GM12864 (cell line): Measurements from ENCODE around the gene GAB3.
"Not testable (repeated sequence)": the region's sequence is repeated elsewhere in the genome, so short reads cannot be mapped to it uniquely, and the experiment has no call there.

Experiments
- DNase-seq: peaks from one replicate; pipeline ENCODE4 v3.0.0-alpha.2; 2011; ENCODE audit warnings: low read depth
- H3K4me3 ChIP-seq: 2 replicates; pipeline ENCODE4 v1.5.1; 2011; ENCODE audit warnings: mild to moderate bottlenecking, low read depth, low read length, control low read depth
- TF ChIP-seq, protein P1 (sequence below): IDR thresholded peaks from 2 replicates; pipeline ENCODE4 v1.5.1; 2011; ENCODE audit warnings: low read depth, mild to moderate bottlenecking, moderate library complexity, low read length, control low read depth, inconsistent platforms; ENCODE audit errors: missing control alignments

The GAB3 gene

DNA sequence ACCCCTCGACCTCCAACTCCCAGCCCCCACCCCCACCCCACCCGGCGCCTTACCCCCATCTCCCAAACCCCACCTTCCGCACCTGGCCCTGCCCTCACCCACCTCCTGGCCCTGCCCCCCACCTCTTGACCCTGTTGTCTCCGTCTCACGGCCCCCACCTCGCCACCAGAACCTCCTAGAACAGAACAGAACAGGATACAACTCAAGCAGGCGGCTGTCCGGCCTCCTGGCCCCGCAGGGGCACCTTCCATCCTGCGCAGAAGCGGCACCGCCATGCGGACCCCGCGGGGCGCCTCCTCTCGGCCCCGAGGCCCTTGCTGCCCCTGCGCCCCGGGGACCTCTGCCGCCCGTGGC lies 97.9 kb downstream of the GAB3 start:
- H3K4me3 ChIP-seq = no peak overlapping the region
- TF ChIP-seq, protein P1, sequence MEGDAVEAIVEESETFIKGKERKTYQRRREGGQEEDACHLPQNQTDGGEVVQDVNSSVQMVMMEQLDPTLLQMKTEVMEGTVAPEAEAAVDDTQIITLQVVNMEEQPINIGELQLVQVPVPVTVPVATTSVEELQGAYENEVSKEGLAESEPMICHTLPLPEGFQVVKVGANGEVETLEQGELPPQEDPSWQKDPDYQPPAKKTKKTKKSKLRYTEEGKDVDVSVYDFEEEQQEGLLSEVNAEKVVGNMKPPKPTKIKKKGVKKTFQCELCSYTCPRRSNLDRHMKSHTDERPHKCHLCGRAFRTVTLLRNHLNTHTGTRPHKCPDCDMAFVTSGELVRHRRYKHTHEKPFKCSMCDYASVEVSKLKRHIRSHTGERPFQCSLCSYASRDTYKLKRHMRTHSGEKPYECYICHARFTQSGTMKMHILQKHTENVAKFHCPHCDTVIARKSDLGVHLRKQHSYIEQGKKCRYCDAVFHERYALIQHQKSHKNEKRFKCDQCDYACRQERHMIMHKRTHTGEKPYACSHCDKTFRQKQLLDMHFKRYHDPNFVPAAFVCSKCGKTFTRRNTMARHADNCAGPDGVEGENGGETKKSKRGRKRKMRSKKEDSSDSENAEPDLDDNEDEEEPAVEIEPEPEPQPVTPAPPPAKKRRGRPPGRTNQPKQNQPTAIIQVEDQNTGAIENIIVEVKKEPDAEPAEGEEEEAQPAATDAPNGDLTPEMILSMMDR = no peak
- DNase-seq = no peak

- DNase-seq = no peak
- TF ChIP-seq, protein P1 = no peak
- H3K4me3 ChIP-seq = no peak overlapping the region
These were observed 98.4 kb downstream of the GAB3 start for GRCh38 chrX:154652311-154653047.

DNA sequence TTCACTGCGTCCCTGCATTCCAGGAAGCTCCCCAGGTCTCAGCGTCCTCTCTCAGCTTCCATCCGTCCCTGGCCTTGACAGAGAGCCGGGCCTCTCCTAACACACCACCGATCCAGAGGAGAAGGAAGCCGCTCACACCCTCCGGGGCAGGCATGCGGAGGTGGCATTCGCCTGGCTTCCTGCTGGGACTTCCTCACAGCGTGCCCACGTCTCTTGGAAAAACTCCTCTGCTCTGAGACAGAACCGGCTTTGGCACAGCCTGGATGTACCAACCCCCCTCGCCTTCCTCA lies 100.7 kb downstream of the GAB3 start:
- TF ChIP-seq, protein P1 = no peak
- DNase-seq = no peak

DNA sequence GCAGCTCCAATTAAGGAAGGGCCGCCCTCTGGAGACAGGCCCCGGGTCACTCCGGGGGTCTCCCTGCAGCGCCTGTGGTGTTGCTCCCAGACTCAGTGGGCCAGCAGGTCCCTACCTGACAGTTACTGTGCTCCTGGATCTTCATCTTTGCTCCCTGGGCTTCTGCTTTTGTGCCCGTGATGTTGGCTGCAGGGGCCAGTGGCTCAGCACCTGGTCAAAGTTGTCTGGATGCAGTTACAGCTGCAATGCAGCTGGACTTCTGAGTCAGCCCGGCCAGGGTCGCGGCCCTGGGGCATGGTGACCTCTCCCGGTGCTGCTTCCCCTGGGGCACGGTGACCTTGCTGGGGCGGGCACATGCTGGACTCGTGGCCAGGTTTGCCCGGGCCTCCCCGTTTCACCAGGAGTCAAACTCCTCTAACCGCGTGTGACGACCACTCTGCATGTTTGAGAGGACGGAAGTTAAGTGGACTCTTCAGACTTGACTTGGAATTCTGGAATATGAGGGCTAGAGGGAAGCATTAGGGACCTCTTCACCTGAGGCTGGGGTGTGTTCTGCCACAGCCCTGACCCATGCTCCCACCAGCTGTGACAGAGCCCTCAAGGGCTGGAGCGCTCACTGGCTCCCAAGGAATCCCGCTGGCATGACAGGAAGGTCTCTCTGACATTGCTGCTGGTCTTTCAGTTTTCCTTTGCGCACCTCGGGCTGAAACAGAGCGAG lies 101.2 kb downstream of the GAB3 start:
- DNase-seq = no peak
- no peak overlapping the region for H3K4me3 ChIP-seq
- TF ChIP-seq, protein P1 = no peak

More for the DNA sequence above, 100.7 kb downstream of the GAB3 start:
- H3K4me3 ChIP-seq = no peak overlapping the region

GRCh38 chrX:154648931-154649330 lies 101.9 kb downstream of the GAB3 start:
- TF ChIP-seq, protein P1 = no peak
- DNase-seq = no peak
- no peak overlapping the region for H3K4me3 ChIP-seq

DNA sequence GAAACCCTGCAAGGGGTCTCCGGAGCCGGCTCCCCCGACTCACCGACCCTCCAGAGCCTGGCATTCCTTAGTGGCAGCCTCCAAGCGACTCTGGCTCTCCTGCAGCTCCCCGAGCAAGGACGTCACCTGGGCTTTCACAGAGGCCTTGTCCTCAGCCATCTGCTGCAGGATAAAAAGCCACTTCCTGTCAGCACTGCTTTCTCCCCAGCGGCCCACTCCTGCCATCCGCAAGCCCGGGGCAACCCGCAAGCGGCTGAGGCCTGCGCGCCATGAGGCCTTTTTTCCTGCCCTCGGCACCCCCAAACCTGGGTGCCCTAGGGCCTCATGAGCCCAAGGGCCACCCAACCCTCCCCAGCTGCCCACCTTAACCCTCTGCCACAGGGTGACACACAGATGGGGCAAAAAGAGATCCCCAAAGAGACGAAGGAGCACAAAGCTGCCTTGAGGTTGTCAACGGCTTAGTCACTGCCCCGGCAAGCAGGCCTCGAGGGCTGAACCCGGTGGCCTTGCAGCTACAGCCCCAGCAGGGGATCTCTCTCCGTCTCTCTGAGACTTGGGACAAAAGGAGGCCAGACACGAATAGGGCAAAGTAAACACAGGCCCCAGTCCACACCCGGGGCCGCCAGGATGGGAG lies 105.0 kb downstream of the GAB3 start:
- H3K4me3 ChIP-seq, DNase-seq: not testable (repeated sequence)

DNA sequence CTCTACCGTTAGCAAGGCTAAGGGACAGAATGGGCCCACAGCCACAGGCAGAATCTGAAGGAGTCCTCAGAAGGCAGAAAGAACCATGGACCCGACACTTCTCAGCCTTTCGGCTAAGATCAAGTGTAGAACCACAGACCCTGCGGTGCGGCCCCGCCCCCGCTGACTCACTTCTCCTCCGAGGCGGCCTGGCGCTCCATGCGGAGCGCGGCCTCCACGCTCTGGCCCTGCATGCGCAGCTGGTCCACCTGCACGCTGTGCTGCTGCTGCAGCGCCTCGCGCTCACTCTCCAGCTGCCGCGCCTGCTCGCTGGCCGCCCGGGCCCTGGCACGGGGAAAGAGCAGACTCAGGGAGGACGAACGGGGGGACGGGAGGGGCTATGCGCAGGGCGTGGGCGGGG lies 107.2 kb downstream of the GAB3 start:
- not testable (repeated sequence) for DNase-seq, H3K4me3 ChIP-seq

DNA sequence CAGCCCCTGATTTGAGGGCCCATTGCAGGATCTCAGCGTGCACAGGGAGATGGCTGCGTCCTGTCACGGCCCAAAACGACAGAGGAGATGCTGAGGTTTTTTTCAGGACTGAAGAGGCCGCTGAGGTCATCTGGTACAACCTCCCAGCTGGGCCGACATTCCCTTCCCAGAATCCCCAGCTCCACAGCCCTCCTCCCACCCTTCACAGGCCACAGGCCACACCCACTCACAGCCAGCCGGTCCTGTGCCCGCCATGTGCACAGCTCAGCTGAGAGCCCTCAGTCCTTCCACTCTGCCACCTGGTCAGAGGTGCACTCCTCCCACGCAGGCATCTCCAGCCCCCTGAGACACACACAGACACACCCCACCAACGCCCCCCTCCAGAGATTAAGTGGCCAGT lies 109.1 kb downstream of the GAB3 start:
- not testable (repeated sequence) for DNase-seq, H3K4me3 ChIP-seq

DNA sequence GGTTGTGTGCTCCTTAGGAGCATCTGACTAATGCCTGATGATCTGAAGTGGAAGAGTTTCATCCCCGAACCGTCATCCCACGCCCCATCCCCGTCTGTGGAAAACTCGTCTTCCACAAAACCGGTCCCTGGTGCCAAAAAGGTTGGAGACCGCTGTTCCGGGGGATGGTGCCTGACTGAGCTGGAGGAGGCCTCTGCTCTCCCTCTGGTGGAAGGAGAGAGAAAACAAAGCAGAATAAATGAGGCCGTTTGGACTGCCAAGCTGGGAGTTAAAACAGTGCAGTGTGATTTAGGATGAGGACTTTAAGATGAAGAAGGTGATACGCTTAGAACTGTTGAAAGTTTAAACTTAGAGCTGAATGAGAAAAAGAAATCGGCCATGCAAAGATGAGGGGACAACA lies 117.2 kb downstream of the GAB3 start:
- H3K4me3 ChIP-seq, DNase-seq: not testable (repeated sequence)

DNA sequence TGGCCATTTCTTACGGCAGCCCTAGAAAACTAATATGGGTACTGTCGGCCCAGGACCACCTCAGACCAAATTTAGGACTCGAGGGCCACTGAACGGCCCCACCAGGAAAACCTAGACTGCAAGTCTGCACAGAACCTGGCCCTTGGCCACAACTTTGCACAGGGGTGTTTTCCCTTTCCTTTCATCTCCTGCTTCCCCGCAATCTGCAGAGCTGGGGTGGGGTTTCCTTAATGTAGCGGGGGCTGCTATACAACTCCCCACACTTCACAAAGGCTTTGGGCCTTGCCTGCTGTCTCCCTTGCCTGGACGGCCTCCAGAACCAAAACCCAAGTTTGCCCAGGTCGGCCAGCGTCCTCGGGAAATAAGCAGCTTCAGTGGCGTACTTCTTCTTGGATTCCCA lies 119.9 kb downstream of the GAB3 start:
- not testable (repeated sequence) for H3K4me3 ChIP-seq, DNase-seq

DNA sequence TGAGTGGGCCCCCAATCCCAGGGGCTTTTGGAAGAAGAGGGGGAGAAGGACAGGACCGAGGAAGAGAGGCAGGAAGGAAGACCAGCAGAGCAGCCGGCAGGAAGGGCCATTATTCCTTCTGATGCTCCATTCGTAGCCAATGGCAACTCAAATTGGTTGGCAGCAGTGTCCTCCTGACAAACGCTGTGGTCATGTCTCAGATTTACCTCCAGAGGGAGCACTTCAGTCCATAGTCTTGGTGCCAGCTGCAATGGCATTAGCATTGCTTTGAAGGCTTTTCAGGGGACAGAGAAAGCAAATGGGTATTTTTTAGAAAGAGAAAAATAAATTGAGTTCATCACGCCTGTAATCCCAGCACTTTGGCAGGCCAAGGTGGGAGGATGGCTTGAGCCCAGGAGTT lies 121.9 kb downstream of the GAB3 start:
- not testable (repeated sequence) for DNase-seq, H3K4me3 ChIP-seq
